Measurements from ENCODE around the gene HBE1.
"Not testable (repeated sequence)": the region's sequence is repeated elsewhere in the genome, so short reads cannot be mapped to it uniquely, and the experiment has no call there.

The HBE1 gene

GRCh38 chr11:5269715-5270147 lies at the start of gene HBE1:
Gene HBE1, minus strand, starts transcription at chr11:5269945. Its CDS starts 55 bp downstream, at chr11:5269890.
- H3K4me3 ChIP-seq (ENCODE audit: low read depth, low read length) = no peak within 1 kb of the TSS
- DNase-seq (ENCODE audit: low read depth) = no peak

GRCh38 chr11:5317292-5317691 lies 47.5 kb upstream of the HBE1 start:
- DNase-seq (ENCODE audit: low read depth) = no peak
- H3K4me3 ChIP-seq (ENCODE audit: low read depth, low read length) = no peak overlapping the region

- H3K4me3 ChIP-seq (ENCODE audit: low read depth, low read length); DNase-seq (ENCODE audit: low read depth): not testable (repeated sequence)
These were observed 43.7 kb upstream of the HBE1 start for GRCh38 chr11:5313326-5314023.

- DNase-seq (ENCODE audit: low read depth) = no peak
- H3K4me3 ChIP-seq (ENCODE audit: low read depth, low read length) = no peak overlapping the region
These were observed 40.7 kb upstream of the HBE1 start for GRCh38 chr11:5310423-5310822.

GRCh38 chr11:5307256-5308019 lies 37.7 kb upstream of the HBE1 start:
- H3K4me3 ChIP-seq (ENCODE audit: low read depth, low read length) = no peak overlapping the region
- no peak for DNase-seq (ENCODE audit: low read depth)

GRCh38 chr11:5304046-5304445 lies 34.3 kb upstream of the HBE1 start:
- no peak overlapping the region for H3K4me3 ChIP-seq (ENCODE audit: low read depth, low read length)
- DNase-seq (ENCODE audit: low read depth) = no peak

- DNase-seq (ENCODE audit: low read depth) = no peak
- no peak overlapping the region for H3K4me3 ChIP-seq (ENCODE audit: low read depth, low read length)
These were observed 33.9 kb upstream of the HBE1 start for GRCh38 chr11:5303626-5304025.

- DNase-seq (ENCODE audit: low read depth) = no peak
- no peak within 1 kb of the TSS for H3K4me3 ChIP-seq (ENCODE audit: low read depth, low read length)
These were observed 32.1 kb upstream of the HBE1 start, which contains the start of gene OR51B4 for GRCh38 chr11:5301846-5302245. Gene OR51B4, minus strand, starts transcription at chr11:5301946. Its CDS starts 0 bp downstream, at chr11:5301946.

- H3K4me3 ChIP-seq (ENCODE audit: low read depth, low read length) = no peak overlapping the region
- no peak for DNase-seq (ENCODE audit: low read depth)
These were observed 30.5 kb upstream of the HBE1 start for GRCh38 chr11:5300251-5300650.

GRCh38 chr11:5298451-5298850 lies 28.7 kb upstream of the HBE1 start:
- no peak overlapping the region for H3K4me3 ChIP-seq (ENCODE audit: low read depth, low read length)
- DNase-seq (ENCODE audit: low read depth) = no peak

- H3K4me3 ChIP-seq (ENCODE audit: low read depth, low read length) = no peak overlapping the region
- DNase-seq (ENCODE audit: low read depth) = no peak
These were observed 28.1 kb upstream of the HBE1 start for GRCh38 chr11:5297721-5298323.

GRCh38 chr11:5294342-5294995 lies 24.7 kb upstream of the HBE1 start:
- DNase-seq (ENCODE audit: low read depth); H3K4me3 ChIP-seq (ENCODE audit: low read depth, low read length): not testable (repeated sequence)

- no peak for DNase-seq (ENCODE audit: low read depth)
- no peak overlapping the region for H3K4me3 ChIP-seq (ENCODE audit: low read depth, low read length)
These were observed 23.3 kb upstream of the HBE1 start for GRCh38 chr11:5293028-5293427.

- no peak for DNase-seq (ENCODE audit: low read depth)
- no peak overlapping the region for H3K4me3 ChIP-seq (ENCODE audit: low read depth, low read length)
These were observed 21.6 kb upstream of the HBE1 start for GRCh38 chr11:5291207-5291838.

- H3K4me3 ChIP-seq (ENCODE audit: low read depth, low read length) = no peak overlapping the region
- no peak for DNase-seq (ENCODE audit: low read depth)
These were observed 20.4 kb upstream of the HBE1 start for GRCh38 chr11:5290106-5290505.

GRCh38 chr11:5289696-5290095 lies 20.0 kb upstream of the HBE1 start:
- H3K4me3 ChIP-seq (ENCODE audit: low read depth, low read length) = no peak overlapping the region
- no peak for DNase-seq (ENCODE audit: low read depth)

- no peak for DNase-seq (ENCODE audit: low read depth)
- no peak overlapping the region for H3K4me3 ChIP-seq (ENCODE audit: low read depth, low read length)
These were observed 19.3 kb upstream of the HBE1 start for GRCh38 chr11:5288906-5289550.

GRCh38 chr11:5288108-5288905 lies 18.6 kb upstream of the HBE1 start:
- DNase-seq (ENCODE audit: low read depth) = no peak
- H3K4me3 ChIP-seq (ENCODE audit: low read depth, low read length) = no peak overlapping the region
